Activated gamma-delta T cell treated with Interleukin-2 at 50 U/mL for 16 hours (primary cell): ENCODE measurements around the gene BCCIP.

ENCODE experiments used
- DNase-seq: peaks from one replicate; pipeline ENCODE4 v3.0.0-alpha.2; 2020

The BCCIP gene

GRCh38 chr10:125846894-125847293, 23.5 kb downstream of the BCCIP start:
- no peak for DNase-seq

DNA sequence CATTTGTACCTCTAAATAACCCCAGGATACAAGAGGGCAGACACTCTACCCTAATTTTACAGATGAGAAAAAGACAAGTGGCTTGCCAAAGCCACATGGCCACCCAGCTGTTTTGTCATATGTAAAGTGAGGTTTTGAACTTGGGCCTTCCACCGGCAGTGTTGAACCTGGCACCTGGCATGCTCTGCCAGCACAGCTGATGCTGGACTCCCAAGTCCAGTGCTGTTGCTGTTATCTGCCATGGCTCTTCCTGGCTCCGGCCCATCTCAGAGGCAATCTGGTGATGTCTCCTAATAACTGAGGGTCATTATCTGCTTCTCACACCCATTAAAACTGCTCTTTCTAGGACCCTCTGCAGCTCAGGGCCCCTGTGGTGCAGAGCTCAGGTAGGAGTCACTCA, 25.0 kb downstream of the BCCIP start:
- DNase-seq: no peak

GRCh38 chr10:125848857-125849256, 25.5 kb downstream of the BCCIP start:
- no peak for DNase-seq

- DNase-seq: no peak
Measured at GRCh38 chr10:125849448-125849847, 26.1 kb downstream of the BCCIP start.

- DNase-seq: no peak
Measured at GRCh38 chr10:125850766-125851731, 27.7 kb downstream of the BCCIP start.

DNA sequence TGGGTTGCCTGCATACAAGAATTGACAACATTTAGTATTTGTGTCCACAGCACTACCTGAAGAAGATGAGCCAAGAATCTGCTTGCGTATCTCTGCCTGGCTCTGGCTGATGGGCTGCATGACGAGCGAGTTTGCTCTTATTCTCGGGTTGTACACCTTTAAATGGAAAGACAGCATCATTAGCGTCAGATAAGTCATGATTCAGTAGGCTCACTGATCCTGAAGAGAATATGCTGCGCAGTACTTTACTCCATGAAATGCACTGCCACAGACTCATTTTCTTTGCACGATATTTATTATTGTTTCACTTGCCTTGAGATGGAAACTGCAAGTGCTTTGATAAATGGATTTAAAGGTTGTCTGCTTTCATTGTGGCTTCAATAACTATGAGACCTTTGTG, 29.1 kb downstream of the BCCIP start:
- DNase-seq: no peak

DNA sequence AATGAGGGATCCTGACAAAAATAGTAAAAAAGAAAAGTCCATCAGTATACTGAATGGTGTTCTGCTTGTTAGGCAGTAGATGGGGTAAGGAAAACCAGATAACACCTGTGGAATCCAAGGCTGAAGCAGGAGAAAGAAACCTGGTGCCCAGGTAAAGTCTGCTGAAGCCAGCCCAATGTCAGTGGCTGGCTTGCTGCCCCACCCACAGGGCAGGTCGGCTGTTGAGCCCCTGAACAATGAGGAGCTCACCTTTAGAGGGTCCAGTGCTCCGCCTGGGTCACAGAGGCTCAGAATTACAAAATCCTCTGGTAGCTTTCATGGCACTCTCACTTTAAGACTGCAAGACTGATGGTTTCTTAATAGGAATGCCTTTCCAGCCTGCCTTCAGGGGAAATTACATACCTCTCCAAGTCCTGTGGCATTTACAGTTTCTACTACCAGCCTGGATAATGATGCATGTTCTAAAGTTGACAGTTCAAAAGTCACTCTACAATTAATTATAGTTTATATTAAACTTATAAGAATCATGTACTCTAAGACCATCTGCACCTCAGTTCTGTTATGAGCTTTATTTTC, 33.9 kb downstream of the BCCIP start:
- no peak for DNase-seq

- DNase-seq: no peak
Measured at GRCh38 chr10:125859128-125859817, 35.9 kb downstream of the BCCIP start.

- no peak for DNase-seq
Measured at GRCh38 chr10:125865120-125865519, 41.8 kb downstream of the BCCIP start.

DNA sequence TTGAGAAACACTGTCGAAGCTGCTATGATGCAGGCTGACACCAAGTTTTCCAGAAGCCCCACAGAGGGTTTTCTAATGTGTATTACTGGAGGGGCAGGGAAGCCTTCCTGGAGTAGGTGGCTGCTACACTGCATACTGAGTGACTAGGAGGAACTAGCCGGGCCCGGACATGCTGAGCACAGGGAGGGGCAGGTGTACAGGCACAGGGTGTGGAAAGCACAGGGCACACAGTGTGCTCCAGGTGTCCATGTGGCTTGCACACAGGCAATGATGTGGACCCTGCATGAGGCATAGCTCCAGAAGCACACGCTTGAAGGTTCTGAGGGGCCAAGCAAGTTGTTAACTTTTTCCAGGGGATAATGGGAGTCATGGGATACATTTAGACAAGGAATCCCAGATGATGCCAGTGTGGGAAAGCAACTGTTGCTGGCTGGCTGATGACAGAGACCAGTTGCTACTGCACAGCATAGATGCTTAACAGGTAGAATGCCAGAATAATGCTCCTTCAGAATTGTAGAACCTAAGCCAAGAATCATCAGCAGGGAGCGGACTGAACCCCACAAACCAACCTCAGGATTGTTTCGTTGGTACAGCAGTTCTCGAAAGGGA, 43.2 kb downstream of the BCCIP start:
- DNase-seq: no peak

- DNase-seq: no peak
Measured at GRCh38 chr10:125868372-125868975, 45.1 kb downstream of the BCCIP start.

DNA sequence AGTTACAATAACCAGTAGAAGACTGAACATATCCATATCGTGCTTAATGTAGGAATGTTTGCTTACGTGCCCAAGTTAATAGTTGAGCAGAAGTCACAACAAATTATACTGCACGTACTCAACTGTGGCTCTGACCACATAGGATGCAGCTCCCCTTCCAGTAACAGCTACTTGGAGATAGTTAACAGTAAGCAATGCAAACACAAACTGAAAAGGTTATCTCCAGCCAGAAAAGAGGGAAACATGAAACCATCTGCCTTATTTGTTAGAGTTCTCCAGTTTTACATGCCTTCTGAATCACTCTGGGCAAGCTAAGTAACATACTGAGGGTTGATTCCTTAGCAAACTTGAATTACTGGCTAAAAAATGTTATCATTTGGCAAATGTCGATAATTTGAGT, 48.0 kb downstream of the BCCIP start:
- no peak for DNase-seq

DNA sequence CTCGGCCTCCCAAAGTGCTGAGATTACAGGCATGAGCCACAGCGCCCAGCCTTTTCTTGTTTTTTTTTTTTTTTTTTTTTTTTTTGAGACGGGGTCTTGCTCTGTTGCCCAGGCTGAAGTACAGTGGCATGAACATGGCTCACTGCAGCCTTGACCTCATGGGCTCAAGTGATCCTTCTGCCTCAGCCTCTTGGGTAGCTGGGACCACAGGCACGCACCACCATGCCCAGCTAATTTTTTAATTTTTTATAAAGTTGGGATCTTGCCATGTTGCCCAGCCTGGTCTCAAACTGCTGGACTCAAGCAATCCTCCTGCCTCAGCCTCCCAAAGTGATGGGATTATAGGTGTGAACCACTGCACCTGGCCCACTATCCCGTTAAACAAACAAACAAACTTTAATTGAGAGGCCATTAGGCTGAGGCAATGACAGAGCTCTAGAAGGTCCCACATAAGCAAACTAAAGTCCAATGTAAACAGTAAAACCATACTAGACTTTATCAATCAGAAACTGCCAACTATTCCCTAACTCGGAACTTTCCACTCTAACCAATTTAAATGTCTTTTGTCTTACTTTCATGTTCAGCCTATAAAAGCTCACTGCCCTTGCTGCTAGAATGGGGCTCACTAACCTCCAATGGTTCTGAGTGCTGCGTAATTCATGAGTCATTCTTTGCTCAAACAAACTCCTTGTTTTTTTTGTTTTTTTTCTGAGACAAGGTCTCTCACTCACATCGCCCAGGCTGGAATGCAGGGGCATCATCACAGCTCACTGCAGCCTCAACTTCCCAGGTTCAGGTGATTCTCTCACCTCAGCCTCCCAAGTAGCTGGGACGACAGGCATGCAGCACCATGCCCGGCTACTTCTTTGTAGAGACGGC, 55.9 kb downstream of the BCCIP start:
- no peak for DNase-seq

DNA sequence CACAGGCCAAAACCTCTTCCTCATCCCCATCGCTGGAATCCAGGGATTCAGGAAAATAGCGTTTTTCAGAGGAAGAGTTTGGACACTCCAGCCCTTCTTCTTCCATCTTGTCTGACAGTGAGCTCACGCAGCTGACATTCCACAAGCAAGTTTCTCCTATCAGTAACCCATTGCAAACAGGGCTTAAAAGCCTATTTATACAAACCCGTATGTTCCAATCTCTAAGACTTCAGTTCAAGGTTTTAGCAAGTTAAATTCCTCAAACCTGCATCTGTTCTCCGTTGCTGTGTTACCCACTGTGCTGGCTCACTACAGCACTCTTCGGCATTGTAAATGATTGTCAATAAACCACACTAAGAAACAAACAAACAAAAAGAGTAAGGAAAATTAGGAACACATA, 57.4 kb downstream of the BCCIP start:
- no peak for DNase-seq

GRCh38 chr10:125881192-125881591, 57.8 kb downstream of the BCCIP start, which contains the start of gene DHX32:
Gene DHX32 (minus strand): TSS chr10:125881292. CDS start chr10:125880824, 468 bp downstream.
- no peak for DNase-seq

DNA sequence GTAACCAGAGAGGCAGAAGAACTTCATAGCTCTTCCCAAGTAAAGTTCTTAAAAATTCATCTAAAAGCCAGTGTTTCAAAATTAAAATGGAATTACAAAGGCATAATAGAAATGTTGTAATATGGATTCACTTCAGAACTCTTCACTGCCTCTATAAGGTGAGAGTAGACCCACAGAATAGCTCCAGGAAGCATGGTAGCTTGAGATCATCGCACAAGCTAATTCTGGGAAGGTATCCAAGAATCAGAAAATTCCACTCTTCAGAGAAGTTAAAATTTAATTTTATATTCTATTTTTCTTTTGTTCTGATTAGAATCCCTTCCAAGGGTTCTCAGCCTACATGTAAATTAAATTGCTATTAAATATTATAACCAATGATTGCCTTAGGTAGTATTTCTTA, 59.2 kb downstream of the BCCIP start:
- DNase-seq: no peak

DNA sequence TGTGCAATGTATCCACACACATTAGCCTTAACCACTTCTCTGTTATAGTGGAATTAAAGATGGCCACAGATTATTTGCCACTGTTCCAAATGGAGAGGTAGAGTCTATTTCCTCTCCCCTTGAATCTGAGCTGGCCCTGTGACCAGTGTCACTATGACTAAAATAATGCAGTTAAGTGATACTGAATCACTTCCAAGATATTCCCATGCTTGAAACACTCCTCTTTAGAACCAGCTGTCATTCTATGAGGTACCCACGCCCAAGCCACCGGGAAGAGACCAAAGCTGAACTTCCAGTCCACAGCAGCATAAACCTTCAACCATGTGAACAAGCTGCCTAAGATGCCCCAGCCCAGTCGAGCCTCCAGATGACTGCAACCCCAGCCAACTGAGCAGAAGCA, 59.9 kb downstream of the BCCIP start:
- no peak for DNase-seq
